DOHH2 (cell line): ENCODE data around the gene RMDN2.

Experiments
- CTCF ChIP-seq: fragments of 200-600 bp; sonication (generic); IDR thresholded peaks from one replicate; pipeline ENCODE4 v1.5.1; 2014; ENCODE audit warnings: antibody characterized with exemption, mild to moderate bottlenecking, low read depth, low read length; ENCODE audit not compliant: poor library complexity, severe bottlenecking
- EZH2phosphoT487 ChIP-seq: fragments of 200-600 bp; sonication (generic); IDR thresholded peaks from 2 replicates; pipeline ENCODE4 v1.6.1; 2017; ENCODE audit warnings: borderline replicate concordance, mild to moderate bottlenecking, antibody characterized with exemption, low read length, moderate library complexity, mixed read lengths

DNA sequence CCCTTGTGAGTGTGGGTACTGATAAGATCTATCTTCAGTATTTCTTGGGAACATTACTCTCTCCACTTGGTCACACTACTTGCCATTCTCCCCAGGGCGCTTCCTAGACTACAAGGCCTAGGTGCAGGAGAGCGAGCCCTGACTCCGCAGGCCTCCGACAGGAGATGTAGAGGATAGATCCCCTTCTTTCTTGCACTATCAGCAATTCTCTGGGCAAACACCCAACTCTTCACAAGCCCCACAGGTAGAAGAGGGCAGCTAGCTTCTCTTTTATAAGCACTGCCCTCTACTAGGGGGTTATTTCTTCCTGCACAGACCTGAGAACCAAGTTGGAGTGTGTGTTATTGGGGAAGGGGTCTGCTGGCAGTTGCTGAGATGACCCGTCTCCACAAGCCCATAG is 10.7 kb upstream of the RMDN2 start:
- TF ChIP-seq CTCF (no peak), EZH2phosphoT487 (no peak)
